BE2C (cell line): ENCODE results near the gene KIF25.

Source experiments
- DNase-seq: peaks from one replicate; pipeline ENCODE4 v3.0.0-alpha.2; 2020
- H3K27me3 ChIP-seq: fragments of 250-450 bp; sonication (Bioruptor Pico); 2 replicates; pipeline ENCODE4 v1.5.1; 2020; ENCODE audit warnings: mild to moderate bottlenecking
- H3K36me3 ChIP-seq: fragments of 250-450 bp; sonication (Bioruptor Pico); 2 replicates; pipeline ENCODE4 v1.5.1; 2020; ENCODE audit warnings: mild to moderate bottlenecking
- H3K4me1 ChIP-seq: fragments of 250-450 bp; sonication (Bioruptor Pico); 2 replicates; pipeline ENCODE4 v1.5.1; 2020
- H3K4me3 ChIP-seq: 2 replicates; pipeline ENCODE4 v1.5.1; 2011; ENCODE audit warnings: low read depth, low read length
- H3K9me3 ChIP-seq: fragments of 250-450 bp; sonication (Bioruptor Pico); 2 replicates; pipeline ENCODE4 v1.5.1; 2020
- CTCF ChIP-seq: IDR thresholded peaks from 2 replicates; pipeline ENCODE4 v1.5.1; 2012; ENCODE audit warnings: mild to moderate bottlenecking, low read depth, low read length

Gene KIF25

GRCh38 chr6:168015482-168016175 lies 18.2 kb downstream of the KIF25 start:
- H3K27me3 ChIP-seq = no peaks in the 10 kb centered on the region
- no peak for TF ChIP-seq CTCF
- H3K9me3 ChIP-seq = no peaks in the 10 kb centered on the region; the same call in 1 of the 2 replicates
- DNase-seq = no peak
- H3K4me3 ChIP-seq = no peak overlapping the region
- no peaks in the 10 kb centered on the region for H3K4me1 ChIP-seq
- H3K36me3 ChIP-seq = no peaks in the 10 kb centered on the region

- no peaks in the 10 kb centered on the region for H3K4me1 ChIP-seq
- DNase-seq = no peak
- H3K36me3 ChIP-seq = no peaks in the 10 kb centered on the region
- no peak for TF ChIP-seq CTCF
- no peaks in the 10 kb centered on the region for H3K27me3 ChIP-seq
- no peak overlapping the region for H3K4me3 ChIP-seq
- no peaks in the 10 kb centered on the region; the same call in 1 of the 2 replicates for H3K9me3 ChIP-seq
These were observed 18.7 kb downstream of the KIF25 start for GRCh38 chr6:168016176-168016620.

- no peak for TF ChIP-seq CTCF
- Histone ChIP-seq H3K27me3 (no peaks in the 10 kb centered on the region), H3K4me3 (no peak overlapping the region), H3K9me3 (no peaks in the 10 kb centered on the region; the same call in 1 of the 2 replicates), H3K36me3 (no peaks in the 10 kb centered on the region), H3K4me1 (no peaks in the 10 kb centered on the region)
- no peak for DNase-seq
These were observed 19.5 kb downstream of the KIF25 start for GRCh38 chr6:168016721-168017525.

GRCh38 chr6:168017629-168018028 lies 20.2 kb downstream of the KIF25 start:
- no peak for DNase-seq
- no peaks in the 10 kb centered on the region for H3K36me3 ChIP-seq
- no peak for TF ChIP-seq CTCF

GRCh38 chr6:168018664-168019063 lies 21.2 kb downstream of the KIF25 start:
- H3K4me1 ChIP-seq = no peaks in the 10 kb centered on the region
- H3K27me3 ChIP-seq = no peaks in the 10 kb centered on the region
- H3K9me3 ChIP-seq = no peaks in the 10 kb centered on the region; the same call in 1 of the 2 replicates
- DNase-seq = no peak
- H3K4me3 ChIP-seq = no peak overlapping the region
- no peaks in the 10 kb centered on the region for H3K36me3 ChIP-seq
- no peak for TF ChIP-seq CTCF

More at GRCh38 chr6:168017629-168018028, 20.2 kb downstream of the KIF25 start:
- Histone ChIP-seq H3K4me1 (no peaks in the 10 kb centered on the region), H3K9me3 (no peaks in the 10 kb centered on the region; the same call in 1 of the 2 replicates), H3K4me3 (no peak overlapping the region), H3K27me3 (no peaks in the 10 kb centered on the region)
